Measurements from ENCODE around the gene PPARG.

- TF ChIP-seq CTCF (conservative IDR thresholded peaks at IDR 0.05; ENCODE audit: low read depth in 2 of 2), result no peak
- TF ChIP-seq POLR2AphosphoS5 (IDR thresholded peaks at IDR 0.05; ENCODE audit: low read depth), result no peak
- no peak for TF ChIP-seq REST (IDR thresholded peaks at IDR 0.05; ENCODE audit: unreplicated experiment)
- no peak for TF ChIP-seq CREB1 (CRISPR knock-in tag; IDR thresholded peaks at IDR 0.05; ENCODE audit: low read depth)
- no peak for TF ChIP-seq EZH2phosphoT487 (IDR thresholded peaks at IDR 0.05; ENCODE audit: unreplicated experiment)
- no peak for TF ChIP-seq EZH2 (IDR thresholded peaks at IDR 0.05; ENCODE audit: low read depth, unreplicated experiment)
- no peak for TF ChIP-seq JUNB (IDR thresholded peaks at IDR 0.05; ENCODE audit: unreplicated experiment)
Observed at GRCh38 chr3:12400616-12401194, 111.8 kb downstream of the PPARG start.
